Measurements from ENCODE around the gene PRKD1.

Gene PRKD1

GRCh38 chr14:29799464-29800095 is 128.1 kb downstream of the PRKD1 start:
- TF ChIP-seq, protein P1, sequence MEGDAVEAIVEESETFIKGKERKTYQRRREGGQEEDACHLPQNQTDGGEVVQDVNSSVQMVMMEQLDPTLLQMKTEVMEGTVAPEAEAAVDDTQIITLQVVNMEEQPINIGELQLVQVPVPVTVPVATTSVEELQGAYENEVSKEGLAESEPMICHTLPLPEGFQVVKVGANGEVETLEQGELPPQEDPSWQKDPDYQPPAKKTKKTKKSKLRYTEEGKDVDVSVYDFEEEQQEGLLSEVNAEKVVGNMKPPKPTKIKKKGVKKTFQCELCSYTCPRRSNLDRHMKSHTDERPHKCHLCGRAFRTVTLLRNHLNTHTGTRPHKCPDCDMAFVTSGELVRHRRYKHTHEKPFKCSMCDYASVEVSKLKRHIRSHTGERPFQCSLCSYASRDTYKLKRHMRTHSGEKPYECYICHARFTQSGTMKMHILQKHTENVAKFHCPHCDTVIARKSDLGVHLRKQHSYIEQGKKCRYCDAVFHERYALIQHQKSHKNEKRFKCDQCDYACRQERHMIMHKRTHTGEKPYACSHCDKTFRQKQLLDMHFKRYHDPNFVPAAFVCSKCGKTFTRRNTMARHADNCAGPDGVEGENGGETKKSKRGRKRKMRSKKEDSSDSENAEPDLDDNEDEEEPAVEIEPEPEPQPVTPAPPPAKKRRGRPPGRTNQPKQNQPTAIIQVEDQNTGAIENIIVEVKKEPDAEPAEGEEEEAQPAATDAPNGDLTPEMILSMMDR (IDR thresholded peaks at IDR 0.05; ENCODE audit: borderline replicate concordance, control extremely low read depth, extremely low read depth, insufficient read depth, missing control alignments) = no peak
- in situ Hi-C loops (cut with MboI; ENCODE audit: low sequenced_read_pairs, unreplicated experiment) = no loop called here
- no peak for DNase-seq (ENCODE audit: low spot score)

GRCh38 chr14:29798811-29799210 is 128.8 kb downstream of the PRKD1 start:
- in situ Hi-C loops (cut with MboI; ENCODE audit: low sequenced_read_pairs, unreplicated experiment) = no loop called here
- TF ChIP-seq, protein P1 (IDR thresholded peaks at IDR 0.05; ENCODE audit: borderline replicate concordance, control extremely low read depth, extremely low read depth, insufficient read depth, missing control alignments) = no peak
- no peak for DNase-seq (ENCODE audit: low spot score)

GRCh38 chr14:29798108-29798663 is 129.5 kb downstream of the PRKD1 start:
- in situ Hi-C loops (cut with MboI; ENCODE audit: low sequenced_read_pairs, unreplicated experiment) = no loop called here
- TF ChIP-seq, protein P1 (IDR thresholded peaks at IDR 0.05; ENCODE audit: borderline replicate concordance, control extremely low read depth, extremely low read depth, insufficient read depth, missing control alignments) = no peak

DNA sequence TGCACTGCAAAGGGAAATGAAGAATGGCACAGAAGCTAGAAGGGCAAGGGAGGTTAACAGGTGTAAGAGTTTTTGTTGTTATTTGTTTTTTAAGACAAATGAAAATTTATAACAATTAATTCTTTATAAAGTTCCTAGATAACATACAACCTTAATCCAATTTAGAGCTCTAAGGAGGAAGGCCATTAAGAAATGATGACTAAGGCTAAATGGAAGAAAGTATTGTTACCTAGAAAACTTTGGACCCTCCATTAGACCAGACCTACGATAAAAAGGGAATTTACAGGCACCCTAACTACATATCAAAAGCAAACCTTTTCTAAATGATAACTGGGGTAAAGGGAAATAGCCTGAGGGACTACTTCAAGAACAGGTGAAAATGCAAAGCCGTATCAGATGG is 130.8 kb downstream of the PRKD1 start:
- DNase-seq (ENCODE audit: low spot score) = no peak
- TF ChIP-seq, protein P1 (IDR thresholded peaks at IDR 0.05; ENCODE audit: borderline replicate concordance, control extremely low read depth, extremely low read depth, insufficient read depth, missing control alignments) = no peak
- in situ Hi-C loops (cut with MboI; ENCODE audit: low sequenced_read_pairs, unreplicated experiment) = no loop called here

More at GRCh38 chr14:29798108-29798663, 129.5 kb downstream of the PRKD1 start:
- DNase-seq (ENCODE audit: low spot score) = no peak

GRCh38 chr14:29789475-29789874 is 138.2 kb downstream of the PRKD1 start:
- in situ Hi-C loops (cut with MboI; ENCODE audit: low sequenced_read_pairs, unreplicated experiment) = no loop called here
- TF ChIP-seq, protein P1 (IDR thresholded peaks at IDR 0.05; ENCODE audit: borderline replicate concordance, control extremely low read depth, extremely low read depth, insufficient read depth, missing control alignments) = no peak
- DNase-seq (ENCODE audit: low spot score) = no peak

GRCh38 chr14:29788093-29788492 is 139.6 kb downstream of the PRKD1 start:
- in situ Hi-C loops (cut with MboI; ENCODE audit: low sequenced_read_pairs, unreplicated experiment) = no loop called here
- DNase-seq (ENCODE audit: low spot score) = no peak
- TF ChIP-seq, protein P1 (IDR thresholded peaks at IDR 0.05; ENCODE audit: borderline replicate concordance, control extremely low read depth, extremely low read depth, insufficient read depth, missing control alignments) = no peak

All from GM13976 (cell line).